Cardiac muscle cell (in vitro differentiated cells and primary cell): ENCODE measurements around the gene IGFBP6. TPM values are rescaled to one million over a fixed set of nuclear protein-coding genes. Genes with fewer than 3 reads are reported as not detected.
"Not testable (repeated sequence)": the region's sequence is repeated elsewhere in the genome, so short reads cannot be mapped to it uniquely, and the experiment has no call there.

ENCODE experiments used
- DNase-seq, 2 donors: peaks; one replicate each; pipeline versions ENCODE4 v3.0.0 to v3.0.0-alpha.2; 2010 to 2017; ENCODE audit warnings: low read depth in 1 of 2, low spot score in 1 of 2
- H3K27ac ChIP-seq: fragments of 200-600 bp; sonication (generic); 2 replicates; pipeline ENCODE4 v1.5.1; 2016
- H3K27me3 ChIP-seq: fragments of 200-600 bp; sonication (generic); 2 replicates; pipeline ENCODE4 v1.6.0; 2016; ENCODE audit warnings: control low read depth
- H3K36me3 ChIP-seq: fragments of 200-600 bp; sonication (generic); 2 replicates; pipeline ENCODE4 v1.5.1; 2016; ENCODE audit warnings: control low read depth
- H3K4me1 ChIP-seq: fragments of 200-600 bp; sonication (generic); 2 replicates; pipeline ENCODE4 v1.8.1; 2017; ENCODE audit warnings: low read depth, mild to moderate bottlenecking, mixed run types
- H3K4me3 ChIP-seq: fragments of 200-600 bp; sonication (generic); 2 replicates; pipeline ENCODE4 v1.5.1; 2016; ENCODE audit warnings: mild to moderate bottlenecking
- H3K9me3 ChIP-seq: fragments of 200-600 bp; sonication (generic); 2 replicates; pipeline ENCODE4 v1.5.1; 2017; ENCODE audit warnings: low read depth, mild to moderate bottlenecking, control low read depth
- polyA plus RNA-seq: library from polyadenylated mRNA; unstranded; fragments of >200 nt; fragmentation: Nextera tagmentation; extraction: Ambion mirVana; gene quantifications from 2 replicates; pipeline ENCODE4 v1.2.1, GENCODE V29; 2016
- total RNA-seq: library from RNA; depleted of rRNA; stranded (reverse); fragments of >200 nt; gene quantifications from 2 replicates; pipeline ENCODE4 v1.2.3, GENCODE V29; 2016
- TF ChIP-seq, protein P1 (sequence below): IDR thresholded peaks from 2 replicates; pipeline ENCODE4 v1.5.1; 2012; ENCODE audit warnings: low read depth, mild to moderate bottlenecking, low read length

The IGFBP6 gene
- total and polyA plus RNA-seq, 2 experiments from 2014 or later = 58.9 to 109 TPM

DNA sequence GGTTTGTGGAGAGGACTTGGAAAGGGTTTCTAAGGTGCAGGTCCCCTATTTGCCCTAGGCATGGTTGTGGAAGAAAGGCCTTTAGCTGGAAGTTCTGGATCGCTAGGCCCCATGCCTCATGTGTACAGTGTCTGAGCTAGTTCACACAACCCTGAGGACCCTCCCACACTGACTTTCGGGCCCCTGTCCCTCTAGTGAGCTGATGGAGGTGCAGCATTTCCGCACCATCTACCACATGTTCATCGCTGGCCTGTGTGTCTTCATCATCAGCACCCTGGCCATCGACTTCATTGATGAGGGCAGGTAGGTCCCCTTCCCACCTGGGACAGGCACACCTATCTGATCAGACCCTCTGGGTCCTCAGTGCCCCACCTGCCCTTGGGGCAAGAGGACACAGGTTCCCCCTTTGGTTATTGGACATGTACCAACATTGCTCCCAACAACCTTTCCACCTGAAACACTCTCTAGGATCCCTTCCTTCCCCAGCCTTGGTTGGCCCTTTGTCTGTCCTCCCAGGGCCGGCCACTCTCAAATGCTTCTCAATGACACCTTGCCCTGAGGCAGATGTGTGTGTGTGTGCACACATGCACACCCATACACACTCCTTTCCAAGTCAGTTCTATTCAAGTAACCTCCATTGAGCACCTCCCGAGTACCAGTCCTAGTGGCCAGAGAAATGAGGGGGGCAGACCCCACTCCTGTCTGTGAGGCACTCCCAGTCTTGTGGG lies 8.4 kb downstream of the IGFBP6 start:
- no peak for DNase-seq
- no peak overlapping the region for H3K4me3 ChIP-seq

DNA sequence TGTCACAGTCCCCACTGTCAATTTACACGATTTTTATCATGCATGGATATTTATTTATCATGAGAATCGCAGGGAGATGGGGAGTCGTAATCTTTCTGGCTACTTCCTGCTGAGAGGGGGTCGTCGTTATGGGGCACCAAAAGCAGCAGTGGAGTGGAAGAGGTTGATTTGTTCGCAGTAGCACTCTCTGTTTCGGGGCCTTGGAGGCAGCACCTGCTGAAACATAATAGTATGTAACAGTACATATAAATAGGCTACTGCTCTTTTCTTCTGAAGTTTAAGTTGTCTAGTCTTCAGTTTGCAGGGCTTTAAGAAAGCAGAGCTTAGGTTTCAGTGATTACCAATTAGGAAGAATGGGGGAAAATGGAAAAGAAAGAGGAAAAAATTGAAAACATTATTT lies 9.7 kb downstream of the IGFBP6 start:
- H3K27me3 ChIP-seq = no peaks in the 10 kb centered on the region
- no peaks in the 10 kb centered on the region for H3K9me3 ChIP-seq
- TF ChIP-seq, protein P1, sequence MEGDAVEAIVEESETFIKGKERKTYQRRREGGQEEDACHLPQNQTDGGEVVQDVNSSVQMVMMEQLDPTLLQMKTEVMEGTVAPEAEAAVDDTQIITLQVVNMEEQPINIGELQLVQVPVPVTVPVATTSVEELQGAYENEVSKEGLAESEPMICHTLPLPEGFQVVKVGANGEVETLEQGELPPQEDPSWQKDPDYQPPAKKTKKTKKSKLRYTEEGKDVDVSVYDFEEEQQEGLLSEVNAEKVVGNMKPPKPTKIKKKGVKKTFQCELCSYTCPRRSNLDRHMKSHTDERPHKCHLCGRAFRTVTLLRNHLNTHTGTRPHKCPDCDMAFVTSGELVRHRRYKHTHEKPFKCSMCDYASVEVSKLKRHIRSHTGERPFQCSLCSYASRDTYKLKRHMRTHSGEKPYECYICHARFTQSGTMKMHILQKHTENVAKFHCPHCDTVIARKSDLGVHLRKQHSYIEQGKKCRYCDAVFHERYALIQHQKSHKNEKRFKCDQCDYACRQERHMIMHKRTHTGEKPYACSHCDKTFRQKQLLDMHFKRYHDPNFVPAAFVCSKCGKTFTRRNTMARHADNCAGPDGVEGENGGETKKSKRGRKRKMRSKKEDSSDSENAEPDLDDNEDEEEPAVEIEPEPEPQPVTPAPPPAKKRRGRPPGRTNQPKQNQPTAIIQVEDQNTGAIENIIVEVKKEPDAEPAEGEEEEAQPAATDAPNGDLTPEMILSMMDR = no peak
- H3K36me3 ChIP-seq = no peaks in the 10 kb centered on the region
- no peak overlapping the region for H3K27ac ChIP-seq
- DNase-seq = no peak
- no peak overlapping the region for H3K4me3 ChIP-seq
- H3K4me1 ChIP-seq = peaks cover 25% of the 10 kb centered on the region

More for the DNA sequence above, 8.4 kb downstream of the IGFBP6 start:
- H3K36me3 ChIP-seq = no peaks in the 10 kb centered on the region
- no peaks in the 10 kb centered on the region for H3K9me3 ChIP-seq
- H3K27me3 ChIP-seq = no peaks in the 10 kb centered on the region
- TF ChIP-seq, protein P1 = no peak
- H3K27ac ChIP-seq = no peak overlapping the region
- peaks cover 25% of the 10 kb centered on the region for H3K4me1 ChIP-seq

DNA sequence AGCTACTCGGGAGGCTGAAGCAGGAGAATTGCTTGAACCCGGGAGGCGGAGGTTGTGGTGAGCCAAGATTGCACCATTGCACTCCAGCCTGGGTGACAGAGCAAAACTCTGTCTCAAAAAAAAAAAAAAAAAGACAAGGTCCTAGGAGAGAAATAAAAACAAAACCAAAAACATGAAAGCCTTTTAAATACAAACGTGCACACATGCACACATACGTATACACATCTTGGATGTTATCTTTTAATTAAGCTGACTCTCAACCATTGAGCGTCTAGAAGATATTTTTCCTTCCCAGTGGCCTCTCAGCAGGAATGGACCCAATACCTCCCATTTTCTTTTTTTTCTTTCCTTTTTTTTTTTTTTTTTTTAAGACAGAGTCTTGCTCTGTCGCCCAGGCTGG lies 15.0 kb downstream of the IGFBP6 start:
- peaks cover 12% of the 10 kb centered on the region for H3K4me1 ChIP-seq
- H3K9me3 ChIP-seq, DNase-seq, H3K27me3 ChIP-seq, H3K27ac ChIP-seq, H3K36me3 ChIP-seq, H3K4me3 ChIP-seq: not testable (repeated sequence)

DNA sequence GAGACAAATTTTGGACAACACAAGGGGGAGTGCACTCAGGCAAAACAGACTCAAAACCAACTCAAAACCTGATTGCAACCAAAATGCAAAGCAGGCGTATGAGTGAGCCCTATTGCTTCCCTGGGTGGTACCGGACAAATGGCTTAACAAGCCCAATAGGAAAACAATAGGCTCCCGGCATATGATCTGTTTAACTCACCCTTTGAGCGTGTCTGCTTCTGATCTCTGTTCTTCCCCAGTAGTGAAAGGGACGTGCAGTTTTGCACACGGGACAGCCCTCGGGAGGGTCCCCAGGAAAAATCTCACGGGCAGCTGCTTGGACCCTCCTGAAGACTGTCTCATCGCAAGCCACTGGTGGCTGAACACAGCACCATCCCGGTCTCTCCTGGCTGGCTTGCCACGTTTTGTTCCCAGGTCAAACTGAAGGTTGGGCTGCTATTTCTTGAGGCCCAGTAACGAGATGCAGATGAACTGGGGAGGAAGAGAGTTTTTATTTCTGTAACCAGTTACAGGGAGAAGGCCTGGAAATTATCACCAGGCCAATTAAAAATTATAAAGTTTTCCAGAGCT lies 15.8 kb downstream of the IGFBP6 start:
- Histone ChIP-seq H3K27ac (peak overlapping the region; percentile 39), H3K4me1 (peaks cover 12% of the 10 kb centered on the region), H3K36me3 (no peaks in the 10 kb centered on the region), H3K27me3 (no peaks in the 10 kb centered on the region), H3K4me3 (no peak overlapping the region), H3K9me3 (no peaks in the 10 kb centered on the region)
- TF ChIP-seq, protein P1 = no peak
- DNase-seq = no peak

DNA sequence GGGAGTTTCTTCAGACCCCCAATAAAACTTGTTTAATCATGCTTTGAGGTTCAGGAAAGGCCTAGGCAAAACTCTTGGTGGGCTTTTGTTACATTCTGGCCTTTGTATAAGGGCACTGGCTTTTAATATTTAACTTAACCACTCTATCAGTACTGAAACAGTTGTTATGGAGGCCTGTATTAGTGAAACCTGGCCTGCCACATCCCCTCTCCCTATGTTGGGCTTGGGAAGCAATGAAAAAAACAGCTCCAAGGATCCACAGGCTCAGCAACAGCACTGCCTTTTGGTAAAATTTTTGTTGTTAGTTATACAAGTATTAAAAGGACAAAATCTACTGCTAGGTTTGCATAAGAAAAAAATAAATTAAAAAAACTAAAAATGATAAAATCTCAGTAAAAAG lies 16.5 kb downstream of the IGFBP6 start:
- TF ChIP-seq, protein P1 = no peak
- no peaks in the 10 kb centered on the region for H3K36me3 ChIP-seq
- peak overlapping the region; percentile 2 for H3K27ac ChIP-seq
- no peak for DNase-seq
- H3K9me3 ChIP-seq = no peaks in the 10 kb centered on the region
- no peaks in the 10 kb centered on the region for H3K27me3 ChIP-seq
- no peak overlapping the region for H3K4me3 ChIP-seq
- H3K4me1 ChIP-seq = peaks cover 12% of the 10 kb centered on the region

DNA sequence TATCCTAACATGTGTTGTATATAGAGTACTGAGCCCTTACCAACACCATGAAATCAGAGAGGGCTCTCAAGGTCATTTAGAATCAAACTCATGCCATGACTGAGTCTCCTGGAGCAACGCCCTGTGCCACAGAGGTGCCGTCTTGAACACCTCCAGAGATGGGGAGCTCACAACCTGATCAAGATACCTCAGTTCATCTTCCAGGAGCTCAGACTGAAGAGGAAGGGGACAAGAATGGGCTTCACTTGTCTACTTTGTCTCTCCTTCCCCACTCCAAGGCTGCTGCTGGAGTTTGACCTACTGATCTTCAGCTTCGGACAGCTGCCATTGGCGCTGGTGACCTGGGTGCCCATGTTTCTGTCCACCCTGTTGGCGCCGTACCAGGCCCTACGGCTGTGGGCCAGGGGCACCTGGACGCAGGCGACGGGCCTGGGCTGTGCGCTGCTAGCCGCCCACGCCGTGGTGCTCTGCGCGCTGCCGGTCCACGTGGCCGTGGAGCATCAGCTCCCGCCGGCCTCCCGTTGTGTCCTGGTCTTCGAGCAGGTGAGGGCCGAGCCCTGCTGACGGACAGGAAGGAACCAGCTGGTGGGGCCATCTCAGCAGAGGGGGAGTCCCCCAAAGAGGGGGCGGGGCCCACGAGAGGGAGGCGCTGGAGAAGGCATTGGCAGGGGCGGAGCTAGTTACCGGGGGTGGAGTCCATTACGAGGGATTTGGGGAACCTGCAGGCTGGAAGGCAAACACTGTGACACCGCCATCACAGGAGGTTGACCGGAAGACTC lies 17.8 kb downstream of the IGFBP6 start:
- peaks cover 12% of the 10 kb centered on the region for H3K4me1 ChIP-seq
- no peaks in the 10 kb centered on the region for H3K9me3 ChIP-seq
- no peak overlapping the region for H3K4me3 ChIP-seq
- no peaks in the 10 kb centered on the region for H3K36me3 ChIP-seq
- peak overlapping the region; percentile 60 for H3K27ac ChIP-seq
- no peak for DNase-seq
- TF ChIP-seq, protein P1 = no peak
- H3K27me3 ChIP-seq = no peaks in the 10 kb centered on the region
